NCI-H1694 (cell line): Measurements from ENCODE around the gene CLEC14A.

Experiments
- DNase-seq: peaks from one replicate; lab custom pipeline; 2025; lab: John Stamatoyannopoulos, UW

The CLEC14A gene

DNA sequence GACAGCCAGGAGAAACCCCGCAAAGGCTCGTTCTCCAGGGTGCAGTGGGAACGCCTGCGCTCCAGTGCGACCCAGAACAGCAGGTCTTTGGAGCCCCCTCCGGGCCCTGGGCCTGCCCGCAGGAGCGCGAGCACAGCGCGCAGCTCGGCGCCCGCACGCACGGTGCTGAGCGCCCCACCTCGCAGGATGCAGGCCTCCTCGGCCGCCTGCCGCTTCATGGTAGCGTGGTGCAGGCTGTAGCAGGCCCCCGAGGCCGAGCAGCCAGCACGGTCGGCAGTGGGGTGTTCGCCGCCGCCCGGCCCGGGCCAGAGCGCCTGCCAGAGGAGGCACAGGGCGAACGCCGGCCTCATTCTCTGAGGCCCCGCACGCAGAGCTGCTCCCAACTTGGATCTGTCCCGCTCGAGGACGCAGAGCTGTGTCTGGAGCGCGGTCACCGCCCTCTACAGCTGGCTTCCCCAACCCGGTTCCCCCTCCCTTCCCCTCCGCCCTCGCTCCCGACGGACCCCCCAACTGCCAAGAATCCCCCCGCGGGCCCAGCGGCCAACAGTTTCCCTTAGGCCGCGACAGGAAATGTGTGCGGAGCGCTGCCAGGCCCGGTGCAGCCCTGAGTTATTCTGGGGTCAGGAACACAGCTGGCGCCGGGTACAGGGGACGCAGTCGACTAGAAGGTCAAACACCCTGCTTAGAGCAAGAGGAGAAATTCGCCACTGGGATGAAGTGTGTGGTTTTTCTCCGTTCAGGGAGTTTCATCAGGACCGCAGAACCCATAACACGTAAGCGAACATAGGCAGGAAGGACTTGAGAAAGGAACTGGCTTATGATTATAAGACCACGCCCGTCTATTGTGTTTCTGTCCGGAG, at the start of gene CLEC14A:
TSS of gene CLEC14A (minus strand) at position 421 of the 860 bp plus-strand sequence. CDS start at position 350, 71 bp downstream.
- no peak for DNase-seq

GRCh38 chr14:38302966-38303365, 47.1 kb upstream of the CLEC14A start:
- no peak for DNase-seq

DNA sequence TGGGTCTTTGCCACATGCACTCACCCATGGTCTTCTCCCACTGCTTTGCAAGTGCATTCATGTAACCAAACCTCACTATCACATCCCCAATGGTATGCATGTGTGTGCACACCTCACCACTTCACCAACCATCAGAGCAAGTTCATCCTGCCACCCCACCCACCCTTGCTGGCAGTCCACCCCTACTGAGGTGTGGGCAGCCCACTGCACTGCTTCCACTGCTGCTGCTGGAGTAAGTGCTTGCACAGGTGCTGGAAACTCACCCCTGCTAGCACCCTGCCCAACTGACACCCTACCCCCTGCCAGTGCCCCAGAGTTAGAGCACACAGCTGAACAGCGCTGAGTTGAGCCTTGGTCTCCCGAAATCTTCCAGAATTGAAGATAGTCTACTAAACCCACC, 46.1 kb upstream of the CLEC14A start:
- DNase-seq, result no peak

- peak; percentile 4 for DNase-seq
These were observed 41.8 kb upstream of the CLEC14A start for GRCh38 chr14:38297681-38298080.

- no peak for DNase-seq
These were observed 36.0 kb upstream of the CLEC14A start for GRCh38 chr14:38291681-38292467.

DNA sequence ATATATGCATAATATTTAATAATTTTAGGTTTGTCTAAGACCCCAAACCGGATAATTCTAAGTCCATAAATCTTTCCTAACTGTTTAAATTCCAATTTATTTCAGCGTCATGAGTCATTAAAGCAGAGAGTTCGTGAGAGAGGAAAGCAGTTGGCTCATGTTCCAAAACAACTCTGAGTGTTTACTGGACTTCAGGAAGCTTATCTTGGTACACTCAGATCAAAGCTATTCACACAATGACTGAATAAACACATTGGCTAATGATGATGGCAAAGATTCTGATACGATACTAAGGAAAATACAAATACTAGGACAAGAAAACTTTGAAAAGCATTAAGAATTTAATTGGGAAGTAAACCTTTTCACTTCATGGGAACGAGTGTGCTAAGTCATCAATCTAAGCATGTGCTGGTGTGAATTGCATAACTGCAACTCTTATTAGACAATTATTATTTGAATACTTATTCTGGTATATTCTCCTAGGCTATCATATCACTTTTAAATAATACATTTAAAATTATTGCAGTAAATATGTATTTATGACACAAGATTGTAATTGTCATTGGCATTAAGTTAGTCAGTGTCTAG, 34.8 kb upstream of the CLEC14A start:
- no peak for DNase-seq

DNA sequence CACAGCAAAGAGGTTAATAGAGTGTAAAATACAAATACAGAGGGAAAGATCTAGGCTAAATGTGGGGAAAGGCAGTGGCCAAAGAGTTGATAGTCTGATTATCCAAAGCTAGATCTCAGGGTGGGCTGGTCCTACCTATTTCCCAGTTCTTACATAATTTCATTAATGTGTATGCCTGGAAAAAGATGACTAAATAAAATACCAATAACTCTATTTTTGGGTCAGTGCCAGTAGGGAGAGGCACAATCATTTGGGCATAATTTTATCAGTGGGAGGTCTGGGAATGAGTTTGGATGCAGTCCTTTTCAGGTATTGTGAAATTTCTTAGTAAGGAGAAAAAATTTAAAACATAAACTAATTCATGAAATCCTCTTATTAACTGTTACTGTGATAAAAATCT, 30.6 kb upstream of the CLEC14A start:
- no peak for DNase-seq

- DNase-seq, result no peak
These were observed 30.1 kb upstream of the CLEC14A start for GRCh38 chr14:38285962-38286361.

DNA sequence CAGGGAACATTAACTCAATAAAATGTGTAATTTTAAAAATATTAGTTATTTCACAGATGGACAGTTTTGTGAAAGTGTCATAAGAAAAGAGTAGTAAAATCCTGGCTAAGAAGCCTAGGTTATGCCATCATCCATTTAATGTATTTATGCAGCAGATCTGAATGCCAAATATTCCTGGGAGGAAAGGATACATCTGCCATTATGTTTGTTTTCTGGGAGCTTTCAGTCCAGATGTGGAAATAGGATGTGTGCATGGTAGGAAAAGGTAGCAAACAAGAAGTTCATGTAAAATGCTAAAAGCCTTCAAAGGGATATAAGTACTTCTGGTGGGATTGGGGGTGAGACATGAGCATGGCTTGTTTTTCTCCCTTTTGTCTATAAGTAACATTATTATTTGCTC, 27.0 kb upstream of the CLEC14A start:
- no peak for DNase-seq

DNA sequence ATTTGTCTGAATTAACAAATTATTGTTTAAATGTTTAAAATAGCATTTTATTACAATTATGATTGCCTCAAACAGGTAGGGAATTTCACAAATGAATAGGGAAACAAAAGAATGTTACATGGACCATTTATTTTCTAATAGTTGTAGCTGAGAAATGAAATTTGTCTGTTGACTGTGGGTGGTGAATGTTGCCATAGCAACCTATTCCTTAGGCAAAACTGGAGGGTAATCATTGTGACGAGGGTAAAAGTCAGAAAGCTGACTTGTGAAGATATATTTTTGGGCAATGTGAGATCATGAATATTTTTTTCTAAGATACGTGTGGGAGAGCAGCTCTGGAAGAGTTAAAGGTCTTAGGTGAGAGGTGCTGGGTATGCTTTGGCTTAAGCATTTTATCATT, 24.2 kb upstream of the CLEC14A start:
- DNase-seq, result no peak

- no peak for DNase-seq
These were observed 23.7 kb upstream of the CLEC14A start for GRCh38 chr14:38279572-38279971.

DNA sequence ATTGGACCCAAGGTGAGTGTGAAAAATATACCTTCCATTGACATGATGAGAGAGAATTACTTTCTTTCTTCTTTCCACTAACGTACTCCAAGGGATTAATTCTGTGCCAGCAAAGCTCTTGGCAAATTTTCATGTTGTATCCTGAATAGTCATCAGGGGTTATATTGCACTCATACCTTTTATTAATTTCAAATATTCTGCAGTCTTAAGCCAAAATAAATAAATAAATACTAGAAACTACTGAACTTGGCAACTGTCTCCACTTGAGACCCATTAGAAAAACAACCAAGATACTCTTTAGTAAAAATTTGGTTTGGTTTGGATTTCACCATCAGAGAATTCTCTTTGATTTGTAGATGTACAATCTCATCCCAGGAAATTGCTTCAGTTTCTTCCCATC, 22.1 kb upstream of the CLEC14A start:
- DNase-seq, result no peak

DNA sequence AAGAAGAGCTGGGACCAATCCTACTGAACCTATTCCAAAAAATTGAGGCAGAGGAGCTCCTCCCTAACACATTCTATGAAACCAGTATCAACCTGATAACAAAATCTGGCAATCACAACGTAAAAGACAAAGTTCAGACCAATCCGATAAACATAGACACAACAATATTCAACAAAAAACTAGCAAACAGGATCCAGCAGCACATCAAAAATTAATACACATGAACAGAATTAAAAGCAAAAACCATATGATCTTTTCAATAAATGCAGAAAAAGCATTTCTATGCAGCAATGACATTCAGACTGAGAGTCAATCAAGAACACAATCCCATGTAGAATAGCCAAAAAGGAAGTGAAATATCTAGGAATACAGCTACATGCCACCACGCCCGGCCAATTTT, 7.0 kb upstream of the CLEC14A start:
- no peak for DNase-seq

- DNase-seq, result no peak
These were observed 5.7 kb upstream of the CLEC14A start for GRCh38 chr14:38261620-38262019.

- no peak for DNase-seq
These were observed 1.6 kb upstream of the CLEC14A start for GRCh38 chr14:38257507-38257906.

DNA sequence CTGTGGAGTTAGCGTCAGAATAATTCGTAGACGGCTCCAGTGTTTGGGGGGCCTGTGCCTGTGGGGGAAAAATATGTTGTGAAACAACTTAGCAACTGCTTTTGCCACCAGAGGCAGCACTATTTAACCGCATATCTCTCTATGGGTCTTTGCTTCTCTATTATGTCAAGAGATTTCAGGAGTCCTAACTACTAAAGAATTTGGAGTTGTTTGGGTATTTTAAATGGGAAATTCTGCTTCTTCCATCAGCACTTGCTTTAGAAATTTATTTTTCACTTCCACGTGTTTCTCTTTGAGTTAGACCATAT, 594 bp upstream of the CLEC14A start:
- no peak for DNase-seq

DNA sequence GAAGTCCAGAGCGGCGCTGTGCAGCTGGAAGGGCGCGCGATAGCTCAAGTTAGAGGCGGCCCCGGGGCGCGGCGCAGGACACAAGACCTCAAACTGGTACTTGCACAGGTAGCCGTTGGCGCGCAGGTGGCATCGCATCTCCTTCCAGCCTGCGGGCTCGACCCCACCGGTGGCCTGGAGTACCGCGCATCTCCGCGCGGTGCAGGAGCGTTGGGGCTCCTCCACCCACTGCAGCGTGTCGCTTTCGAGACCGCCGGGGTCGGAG, 553 bp downstream of the CLEC14A start:
- DNase-seq, result no peak

GRCh38 chr14:38254571-38255407, 1.1 kb downstream of the CLEC14A start:
- DNase-seq, result no peak

GRCh38 chr14:38253676-38254075, 2.2 kb downstream of the CLEC14A start:
- DNase-seq, result no peak

- DNase-seq, result no peak
These were observed 3.7 kb downstream of the CLEC14A start for GRCh38 chr14:38252066-38252710.

DNA sequence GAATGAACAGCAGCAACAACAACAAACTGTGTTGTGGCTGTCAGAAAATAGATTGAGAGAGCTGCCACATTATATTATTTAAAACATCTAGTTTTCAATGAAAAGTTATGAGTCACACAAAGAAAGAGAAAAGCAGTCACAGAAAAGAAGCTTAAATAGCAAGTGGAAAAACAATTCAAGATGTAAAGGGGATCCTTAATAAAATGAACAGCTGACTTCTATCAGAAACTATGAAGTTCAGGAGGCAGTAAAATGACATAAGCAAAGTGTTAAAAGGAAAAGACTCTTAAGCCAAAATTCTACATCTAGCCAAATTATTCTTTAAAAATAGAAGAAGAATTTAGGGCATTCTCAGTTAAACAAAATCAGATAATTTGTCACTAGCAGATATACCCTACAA, 5.6 kb downstream of the CLEC14A start:
- no peak for DNase-seq
